GM19238 (cell line): ENCODE data around the gene PRR32.
"Not testable (repeated sequence)": the region's sequence is repeated elsewhere in the genome, so short reads cannot be mapped to it uniquely, and the experiment has no call there.

Experiments used
- DNase-seq: peaks from one replicate; pipeline ENCODE4 v3.0.0; 2011; ENCODE audit warnings: low spot score; ENCODE audit not compliant: insufficient read length

PRR32 gene

GRCh38 chrX:126819429-126819828, at the start of gene PRR32:
PRR32 (plus strand) TSS chrX:126819729; CDS start chrX:126819844, 115 bp downstream.
- DNase-seq, result no peak

- DNase-seq, result peak; percentile 8
These were observed 49.4 kb upstream of the PRR32 start for GRCh38 chrX:126770179-126770578.

- no peak for DNase-seq
These were observed 34.0 kb upstream of the PRR32 start for GRCh38 chrX:126785539-126785938.

GRCh38 chrX:126799059-126799458, 20.5 kb upstream of the PRR32 start:
- no peak for DNase-seq

GRCh38 chrX:126806784-126807183, 12.7 kb upstream of the PRR32 start:
- not testable (repeated sequence) for DNase-seq

GRCh38 chrX:126815806-126816205, 3.7 kb upstream of the PRR32 start:
- DNase-seq, result no peak

GRCh38 chrX:126820700-126821420, 1.3 kb downstream of the PRR32 start:
- DNase-seq, result no peak

GRCh38 chrX:126824338-126825007, 4.9 kb downstream of the PRR32 start:
- no peak for DNase-seq

- DNase-seq, result no peak
These were observed 6.2 kb downstream of the PRR32 start for GRCh38 chrX:126825566-126826193.

- no peak for DNase-seq
These were observed 16.7 kb downstream of the PRR32 start for GRCh38 chrX:126836186-126836585.

- no peak for DNase-seq
These were observed 27.6 kb downstream of the PRR32 start for GRCh38 chrX:126847143-126847542.

- DNase-seq, result no peak
These were observed 36.5 kb downstream of the PRR32 start for GRCh38 chrX:126855839-126856524.
